SU-DHL-6 (cell line): Measurements from ENCODE around the gene FSIP1.

Experiments
- H2AFZ ChIP-seq: fragments of 200-600 bp; sonication (generic); 2 replicates; pipeline ENCODE4 v1.6.1; 2014; ENCODE audit warnings: low read depth, mild to moderate bottlenecking, moderate library complexity, mixed read lengths, antibody characterized with exemption, low read length; ENCODE audit not compliant: severe bottlenecking
- H3F3A ChIP-seq: fragments of 200-600 bp; shearing (Covaris generic); 2 replicates; pipeline ENCODE4 v1.6.0; 2016; ENCODE audit warnings: antibody characterized with exemption, mild to moderate bottlenecking; ENCODE audit not compliant: insufficient read depth
- H3K27ac ChIP-seq: fragments of 200-600 bp; sonication (generic); 2 replicates; pipeline ENCODE4 v1.5.1; 2016; ENCODE audit warnings: low read depth, mild to moderate bottlenecking, low read length, moderate library complexity, mixed read lengths
- H3K27me3 ChIP-seq: fragments of 200-600 bp; sonication (generic), shearing (Covaris generic); 2 replicates; pipeline ENCODE4 v1.6.0; 2014; ENCODE audit warnings: mild to moderate bottlenecking, low read length
- H3K36me3 ChIP-seq: fragments of 200-600 bp; sonication (generic); 2 replicates; pipeline ENCODE4 v1.6.1; 2014; ENCODE audit warnings: mild to moderate bottlenecking, low read length, mixed read lengths
- H3K4me2 ChIP-seq: fragments of 300-600, 200-600 bp; shearing (Covaris generic), sonication (generic); 2 replicates; pipeline ENCODE4 v1.6.0; 2014; ENCODE audit warnings: low read length, low read depth, mild to moderate bottlenecking; ENCODE audit not compliant: poor library complexity, severe bottlenecking
- H3K4me3 ChIP-seq: fragments of 200-600 bp; sonication (generic); 2 replicates; pipeline ENCODE4 v1.5.1; 2014; ENCODE audit warnings: antibody characterized with exemption, low read length, mild to moderate bottlenecking, mixed read lengths; ENCODE audit not compliant: insufficient read depth, poor library complexity, severe bottlenecking
- H3K79me2 ChIP-seq: fragments of 200-600 bp; sonication (generic); 2 replicates; pipeline ENCODE4 v1.6.1; 2014; ENCODE audit warnings: mild to moderate bottlenecking, low read length, moderate library complexity; ENCODE audit not compliant: insufficient read depth
- H3K9ac ChIP-seq: fragments of 200-600 bp; sonication (generic); 2 replicates; pipeline ENCODE4 v1.7.0; 2014; ENCODE audit warnings: mild to moderate bottlenecking, low read length
- H3K9me2 ChIP-seq: fragments of 200-600 bp; sonication (generic); replicated peaks from 2 replicates; pipeline ENCODE4 v1.6.1; 2014; ENCODE audit warnings: low read length; ENCODE audit not compliant: insufficient read depth
- H3K9me3 ChIP-seq: fragments of 200-600 bp; sonication (generic); 2 replicates; pipeline ENCODE4 v1.6.1; 2014; ENCODE audit warnings: low read length, mixed read lengths; ENCODE audit not compliant: insufficient read depth
- H4K20me1 ChIP-seq: fragments of 200-600 bp; sonication (generic); 2 replicates; pipeline ENCODE4 v1.6.1; 2014; ENCODE audit warnings: low read depth, mild to moderate bottlenecking, antibody characterized with exemption, low read length, moderate library complexity, mixed read lengths
- EZH2phosphoT487 ChIP-seq: fragments of 200-600 bp; sonication (generic), shearing (Covaris generic); conservative IDR thresholded peaks from 2 replicates; pipeline ENCODE4 v1.6.1; 2018; ENCODE audit warnings: mild to moderate bottlenecking, antibody characterized with exemption, low read length, moderate library complexity, mixed read lengths
- TF ChIP-seq, protein P1 (sequence below): fragments of 200-600 bp; sonication (generic); IDR thresholded peaks from one replicate; pipeline ENCODE4 v1.5.1; 2017; ENCODE audit warnings: antibody characterized with exemption, mild to moderate bottlenecking, low read length, moderate library complexity; ENCODE audit not compliant: insufficient read depth, poor library complexity, severe bottlenecking

FSIP1 gene

DNA sequence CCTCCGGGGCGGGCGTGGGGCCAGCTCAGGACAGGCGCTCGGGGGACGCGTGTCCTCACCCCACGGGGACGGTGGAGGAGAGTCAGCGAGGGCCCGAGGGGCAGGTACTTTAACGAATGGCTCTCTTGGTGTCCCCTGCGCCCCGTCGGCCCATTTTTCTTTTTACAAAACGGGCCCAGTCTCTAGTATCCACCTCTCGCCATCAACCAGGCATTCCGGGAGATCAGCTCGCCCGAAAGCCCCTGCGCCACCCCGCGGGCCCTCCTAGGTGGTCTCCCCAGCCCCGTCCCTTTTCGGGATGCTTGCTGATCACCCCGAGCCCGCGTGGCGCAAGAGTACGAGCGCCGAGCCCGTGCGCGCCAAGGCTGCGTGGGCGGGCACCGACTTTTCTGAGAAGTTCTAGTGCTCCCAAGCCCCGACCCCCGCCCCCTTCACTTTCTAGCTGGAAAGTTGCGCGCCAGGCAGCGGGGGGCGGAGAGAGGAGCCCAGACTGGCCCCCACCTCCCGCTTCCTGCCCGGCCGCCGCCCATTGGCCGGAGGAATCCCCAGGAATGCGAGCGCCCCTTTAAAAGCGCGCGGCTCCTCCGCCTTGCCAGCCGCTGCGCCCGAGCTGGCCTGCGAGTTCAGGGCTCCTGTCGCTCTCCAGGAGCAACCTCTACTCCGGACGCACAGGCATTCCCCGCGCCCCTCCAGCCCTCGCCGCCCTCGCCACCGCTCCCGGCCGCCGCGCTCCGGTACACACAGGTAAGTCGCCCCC is 202.0 kb downstream of the FSIP1 start, which contains the start of gene THBS1:
TSS of gene THBS1 (plus strand) at position 595 of the 757 bp plus-strand sequence. CDS start 779 bp downstream, outside the sequence.
- no peaks in the 10 kb centered on the region for H3K9me3 ChIP-seq
- H3K36me3 ChIP-seq, result no peaks in the 10 kb centered on the region
- H4K20me1 ChIP-seq, result no peaks in the 10 kb centered on the region
- H3K79me2 ChIP-seq, result no peaks in the 10 kb centered on the region
- H3K4me2 ChIP-seq, result no peak within 1 kb of the TSS
- H3K4me3 ChIP-seq, result no peak within 1 kb of the TSS
- no peaks in the 10 kb centered on the region for H3F3A ChIP-seq
- no peak within 1 kb of the TSS for H3K9ac ChIP-seq
- H2AFZ ChIP-seq, result no peak within 1 kb of the TSS
- no peaks in the 10 kb centered on the region for H3K9me2 ChIP-seq
- no peaks in the 10 kb centered on the region for H3K27me3 ChIP-seq
- TF ChIP-seq EZH2phosphoT487, result no peak
- TF ChIP-seq, protein P1, sequence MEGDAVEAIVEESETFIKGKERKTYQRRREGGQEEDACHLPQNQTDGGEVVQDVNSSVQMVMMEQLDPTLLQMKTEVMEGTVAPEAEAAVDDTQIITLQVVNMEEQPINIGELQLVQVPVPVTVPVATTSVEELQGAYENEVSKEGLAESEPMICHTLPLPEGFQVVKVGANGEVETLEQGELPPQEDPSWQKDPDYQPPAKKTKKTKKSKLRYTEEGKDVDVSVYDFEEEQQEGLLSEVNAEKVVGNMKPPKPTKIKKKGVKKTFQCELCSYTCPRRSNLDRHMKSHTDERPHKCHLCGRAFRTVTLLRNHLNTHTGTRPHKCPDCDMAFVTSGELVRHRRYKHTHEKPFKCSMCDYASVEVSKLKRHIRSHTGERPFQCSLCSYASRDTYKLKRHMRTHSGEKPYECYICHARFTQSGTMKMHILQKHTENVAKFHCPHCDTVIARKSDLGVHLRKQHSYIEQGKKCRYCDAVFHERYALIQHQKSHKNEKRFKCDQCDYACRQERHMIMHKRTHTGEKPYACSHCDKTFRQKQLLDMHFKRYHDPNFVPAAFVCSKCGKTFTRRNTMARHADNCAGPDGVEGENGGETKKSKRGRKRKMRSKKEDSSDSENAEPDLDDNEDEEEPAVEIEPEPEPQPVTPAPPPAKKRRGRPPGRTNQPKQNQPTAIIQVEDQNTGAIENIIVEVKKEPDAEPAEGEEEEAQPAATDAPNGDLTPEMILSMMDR, result no peak
- no peak within 1 kb of the TSS for H3K27ac ChIP-seq

DNA sequence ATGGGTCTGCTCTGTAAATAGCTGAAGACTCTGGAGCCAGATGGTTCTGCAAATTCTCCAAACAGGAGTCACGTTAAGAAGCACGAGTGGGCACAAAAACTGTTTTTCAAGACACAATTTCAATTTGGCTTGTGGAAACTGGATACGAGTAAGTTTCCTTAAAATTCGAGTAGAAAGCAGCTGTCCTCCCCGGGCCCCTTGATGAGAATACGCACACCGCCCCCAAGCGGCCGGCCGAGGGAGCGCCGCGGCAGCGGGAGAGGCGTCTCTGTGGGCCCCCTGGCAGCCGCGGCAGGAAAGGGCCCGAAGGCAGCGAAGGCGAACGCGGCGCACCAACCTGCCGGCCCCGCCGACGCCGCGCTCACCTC is 202.5 kb downstream of the FSIP1 start:
- no peaks in the 10 kb centered on the region for H3K36me3 ChIP-seq
- no peak overlapping the region for H2AFZ ChIP-seq
- no peak overlapping the region for H3K4me2 ChIP-seq
- H3K79me2 ChIP-seq, result no peaks in the 10 kb centered on the region
- no peaks in the 10 kb centered on the region for H3K27me3 ChIP-seq
- no peak overlapping the region for H3K27ac ChIP-seq
- no peak for TF ChIP-seq EZH2phosphoT487
- TF ChIP-seq, protein P1, result peak; percentile 91
- H3K4me3 ChIP-seq, result no peak overlapping the region
- H4K20me1 ChIP-seq, result no peaks in the 10 kb centered on the region
- no peaks in the 10 kb centered on the region for H3K9me3 ChIP-seq
- no peak overlapping the region for H3K9ac ChIP-seq
- H3F3A ChIP-seq, result no peaks in the 10 kb centered on the region
- H3K9me2 ChIP-seq, result no peaks in the 10 kb centered on the region

DNA sequence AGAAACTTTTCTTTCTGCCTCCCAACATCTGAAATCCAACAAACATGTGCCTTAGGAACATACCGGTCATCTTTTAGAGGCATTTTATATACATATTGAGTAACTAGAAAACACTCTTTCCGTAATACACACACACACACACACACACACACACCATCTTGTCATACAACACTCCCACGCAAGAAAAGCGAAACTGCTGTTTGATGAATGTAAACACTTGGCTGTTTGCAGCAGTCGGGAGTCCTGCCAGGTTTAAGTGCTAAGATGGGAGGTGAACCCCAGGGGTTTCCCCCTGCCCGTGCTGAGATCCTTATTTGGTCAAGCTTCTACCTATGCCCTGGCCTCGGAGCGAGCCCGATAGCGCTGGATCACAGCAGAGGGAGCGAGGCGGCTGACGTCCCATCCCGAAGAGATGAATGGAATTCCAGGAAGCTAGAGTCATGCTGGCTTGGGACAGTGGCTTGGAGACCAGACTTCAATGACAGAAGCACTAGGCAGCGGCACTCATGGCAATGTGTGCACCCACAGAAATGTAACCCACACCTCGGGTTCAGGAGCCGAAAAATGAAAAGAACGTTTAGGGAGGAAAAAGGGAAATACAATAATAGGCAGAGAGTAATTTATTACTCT is 203.0 kb downstream of the FSIP1 start:
- no peaks in the 10 kb centered on the region for H3K79me2 ChIP-seq
- no peak for TF ChIP-seq EZH2phosphoT487
- TF ChIP-seq, protein P1, result no peak
- H4K20me1 ChIP-seq, result no peaks in the 10 kb centered on the region
- H3K4me2 ChIP-seq, result no peak overlapping the region
- no peaks in the 10 kb centered on the region for H3F3A ChIP-seq
- no peaks in the 10 kb centered on the region for H3K36me3 ChIP-seq
- no peak overlapping the region for H2AFZ ChIP-seq
- no peaks in the 10 kb centered on the region for H3K9me3 ChIP-seq
- H3K9ac ChIP-seq, result no peak overlapping the region
- no peak overlapping the region for H3K27ac ChIP-seq
- no peaks in the 10 kb centered on the region for H3K27me3 ChIP-seq
- H3K9me2 ChIP-seq, result no peaks in the 10 kb centered on the region
- no peak overlapping the region for H3K4me3 ChIP-seq
